ENCODE measurements around the gene ABCC4. TPM values are rescaled to one million over a fixed set of nuclear protein-coding genes. Genes with fewer than 3 reads are reported as not detected.

ABCC4 gene
- total RNA-seq, 1 donor from 2014 or later: 12.9 TPM

DNA sequence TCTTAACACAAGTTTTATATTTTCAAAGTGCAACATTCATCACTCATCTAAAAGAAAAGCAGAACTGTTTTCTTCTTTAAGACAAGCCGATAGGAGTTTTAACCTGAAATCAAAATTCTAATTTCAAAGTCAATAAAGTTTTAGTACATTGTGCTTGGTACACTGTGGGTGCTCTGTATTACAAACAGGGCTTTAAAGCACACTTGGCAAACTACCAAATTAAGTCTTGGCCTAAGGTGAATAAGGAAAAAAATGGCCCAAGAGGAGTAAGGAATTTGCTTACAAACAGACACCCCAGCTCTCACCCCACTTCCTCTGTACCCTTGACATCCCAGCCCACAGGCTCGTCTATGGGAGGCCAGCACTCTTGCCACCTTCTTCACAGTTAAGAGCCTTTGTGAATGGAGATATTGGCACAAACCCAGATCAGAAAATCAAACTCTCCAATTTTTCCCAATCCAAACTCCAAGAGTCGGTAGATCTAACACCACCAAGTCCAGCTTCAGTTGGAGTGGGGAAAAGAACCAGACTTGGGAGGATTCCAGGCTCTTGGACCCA lies 66.0 kb downstream of the ABCC4 start:
- DNase-seq (ENCODE audit: extremely low read depth, low read depth, low spot score): no peak

DNA sequence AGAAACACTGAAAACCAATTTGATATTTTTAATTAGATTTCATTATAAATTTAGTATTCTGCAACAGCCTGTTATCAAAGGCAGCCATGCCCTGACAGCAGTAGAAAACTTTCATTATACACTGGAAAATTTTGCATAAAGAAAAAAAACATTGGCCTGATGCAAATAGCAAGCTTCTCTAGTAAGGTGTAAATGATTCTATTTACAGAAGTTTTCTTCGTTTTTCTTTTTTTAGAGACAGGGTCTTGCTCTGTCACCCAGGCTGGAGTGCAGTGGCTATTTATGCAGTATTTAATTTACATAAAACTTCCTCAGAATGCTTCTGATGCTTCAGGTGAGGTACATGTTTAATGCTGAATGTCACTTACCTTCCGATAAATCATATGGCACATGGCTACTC lies 67.0 kb downstream of the ABCC4 start:
- DNase-seq (ENCODE audit: extremely low read depth, low read depth, low spot score): no peak

DNA sequence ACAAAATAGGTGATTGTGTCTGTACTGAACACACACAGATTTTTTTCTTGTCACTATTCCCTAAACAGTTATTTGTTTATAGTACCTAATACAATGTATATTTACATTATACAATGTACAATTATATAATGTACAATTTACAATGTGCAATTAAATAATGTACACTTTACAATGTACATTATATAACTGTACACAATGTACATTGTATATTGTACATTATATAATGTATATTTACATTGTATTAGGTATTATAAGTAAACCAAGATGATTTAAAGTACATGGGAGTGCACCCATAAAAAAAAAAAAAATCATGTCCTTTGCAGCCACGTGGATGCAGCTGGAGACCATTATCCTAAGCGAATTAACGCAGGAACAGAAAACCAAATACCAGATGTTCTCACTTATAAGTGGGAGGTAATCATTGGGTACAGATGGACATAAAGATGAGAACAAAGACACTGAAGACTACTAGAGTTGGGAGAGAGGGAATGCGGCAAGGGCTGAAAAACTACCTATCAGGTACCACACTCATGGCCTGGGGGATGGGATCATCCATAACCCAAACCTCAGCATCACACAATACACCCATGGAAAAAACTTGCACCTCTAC lies 68.1 kb downstream of the ABCC4 start:
- DNase-seq (ENCODE audit: extremely low read depth, low read depth, low spot score): no peak

DNA sequence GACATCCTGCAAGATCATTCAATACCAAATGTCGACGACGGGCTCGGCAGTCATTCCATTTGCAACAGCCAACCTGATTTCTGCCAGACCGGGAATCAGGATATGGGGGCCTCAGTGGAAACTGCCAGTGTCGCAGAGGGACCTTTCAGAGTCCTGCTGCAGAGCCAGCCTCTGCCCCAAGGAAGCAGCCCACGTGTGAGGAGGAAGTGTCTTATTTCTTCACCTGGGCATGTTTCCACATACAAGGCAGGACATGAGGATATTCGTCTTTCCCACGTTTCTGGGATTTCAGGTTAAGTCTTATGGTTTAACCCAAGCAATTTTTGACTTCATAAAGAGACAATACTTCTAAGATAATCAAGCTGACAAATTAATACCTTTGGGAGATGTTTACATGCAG lies 69.9 kb downstream of the ABCC4 start:
- DNase-seq (ENCODE audit: extremely low read depth, low read depth, low spot score): no peak

DNA sequence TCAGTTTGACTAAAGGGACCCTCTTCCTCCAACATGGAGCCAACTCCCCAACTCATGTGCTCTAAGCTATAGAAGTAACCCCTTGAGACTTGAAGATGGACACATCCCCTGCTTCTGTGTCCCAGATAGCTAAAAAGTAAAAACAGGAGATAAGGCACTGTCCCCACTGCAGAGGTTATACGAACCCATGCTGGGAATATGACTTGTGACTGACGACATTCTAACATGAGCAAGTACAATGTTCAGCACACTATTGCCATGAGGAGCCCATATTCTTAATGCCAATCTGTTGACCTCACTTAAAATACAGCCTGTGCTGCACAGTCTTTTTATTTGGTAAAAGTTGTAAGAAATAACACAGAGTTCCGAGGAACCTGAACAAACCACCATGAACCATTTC lies 71.4 kb downstream of the ABCC4 start:
- no peak for DNase-seq (ENCODE audit: extremely low read depth, low read depth, low spot score)

DNA sequence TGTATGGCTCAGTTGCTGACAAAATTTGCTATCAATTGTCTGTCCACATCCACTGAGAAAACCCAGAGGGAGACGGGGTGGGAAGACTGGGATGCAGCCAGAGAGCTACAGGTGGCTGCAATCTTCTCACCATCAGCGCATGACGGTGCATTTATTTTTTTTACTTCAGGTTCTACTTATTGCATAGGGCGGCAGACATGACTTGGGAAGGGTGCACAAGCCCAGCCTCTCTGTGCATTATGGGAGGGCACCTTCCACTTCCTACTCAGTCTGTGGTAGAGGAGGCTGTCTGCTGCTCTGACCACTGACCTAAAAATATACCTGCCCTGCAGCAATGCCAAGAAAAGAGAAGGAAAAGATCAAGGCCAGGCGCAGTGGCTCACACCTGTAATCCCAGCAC lies 73.1 kb downstream of the ABCC4 start:
- DNase-seq (ENCODE audit: extremely low read depth, low read depth, low spot score): no peak

DNA sequence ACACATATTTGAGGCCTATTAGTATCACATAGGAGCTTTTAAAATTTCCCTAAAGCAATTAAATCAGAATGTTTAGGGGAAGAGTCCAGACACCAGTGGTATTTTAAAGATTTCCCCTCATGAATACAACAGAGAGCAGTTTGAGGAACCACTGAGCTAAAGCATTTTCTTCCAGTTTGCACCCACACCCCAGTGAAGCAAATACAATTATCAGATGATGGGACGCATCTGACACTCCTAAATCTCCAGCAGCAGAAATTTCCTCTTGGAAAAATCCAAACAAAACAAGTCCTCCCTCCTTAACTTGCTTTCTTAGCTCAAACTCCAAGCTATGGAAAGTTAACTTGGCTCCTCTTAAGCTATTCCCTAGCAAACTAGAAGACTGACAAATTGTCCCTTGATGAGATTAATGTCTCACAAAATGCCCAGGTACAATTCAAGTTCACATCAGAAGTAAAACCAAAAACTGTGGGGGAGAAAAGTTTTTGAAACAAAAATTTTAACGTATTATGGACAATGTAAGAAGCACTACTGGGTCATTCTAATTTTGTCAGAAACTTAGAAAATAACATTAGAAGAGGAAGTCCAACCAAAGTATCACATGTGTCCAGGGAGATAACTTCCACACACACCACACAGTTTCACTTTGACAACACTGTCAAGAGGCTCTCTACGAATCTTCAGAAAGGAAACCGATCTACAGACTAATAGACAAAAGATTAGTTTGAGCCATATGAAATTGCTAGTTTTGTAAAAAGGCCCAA lies 74.1 kb downstream of the ABCC4 start:
- DNase-seq (ENCODE audit: extremely low read depth, low read depth, low spot score): no peak

DNA sequence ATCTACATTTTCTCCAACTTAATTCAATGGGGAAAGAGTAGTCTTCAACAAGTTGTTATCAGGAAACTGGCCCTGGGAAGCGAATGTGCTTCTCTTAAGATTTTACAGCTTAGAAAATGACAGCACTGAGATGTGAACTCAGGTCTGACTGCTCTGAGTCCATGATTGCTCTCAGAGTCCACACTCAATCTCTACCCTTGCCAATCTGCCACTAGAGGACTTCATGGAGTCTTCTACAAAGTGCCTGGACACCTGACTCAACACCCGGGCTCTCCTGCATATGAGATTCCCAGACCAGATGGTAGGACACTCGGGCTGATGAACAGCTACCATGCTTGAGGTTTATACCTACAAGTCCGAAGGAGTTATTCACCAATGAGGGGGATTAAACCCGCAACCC lies 74.8 kb downstream of the ABCC4 start:
- DNase-seq (ENCODE audit: extremely low read depth, low read depth, low spot score): no peak

DNA sequence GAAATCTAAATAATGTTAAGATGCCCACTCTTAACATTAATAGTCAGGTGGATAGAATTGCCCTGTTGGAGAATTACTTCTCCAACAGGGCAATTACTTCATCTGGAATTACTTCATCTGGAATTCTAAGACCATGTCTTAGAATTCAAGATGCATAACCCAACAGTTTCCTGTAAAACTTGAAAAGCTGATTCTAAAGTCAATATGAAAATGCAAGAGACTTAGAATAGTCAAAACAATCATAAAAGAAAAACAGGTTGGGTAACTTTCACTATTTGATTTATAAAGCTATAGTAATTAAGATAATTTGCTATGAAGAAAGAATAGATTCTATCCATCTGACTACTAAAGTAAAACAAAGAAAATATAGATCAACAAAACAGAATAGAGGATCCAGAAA lies 75.2 kb downstream of the ABCC4 start:
- DNase-seq (ENCODE audit: extremely low read depth, low read depth, low spot score): no peak

DNA sequence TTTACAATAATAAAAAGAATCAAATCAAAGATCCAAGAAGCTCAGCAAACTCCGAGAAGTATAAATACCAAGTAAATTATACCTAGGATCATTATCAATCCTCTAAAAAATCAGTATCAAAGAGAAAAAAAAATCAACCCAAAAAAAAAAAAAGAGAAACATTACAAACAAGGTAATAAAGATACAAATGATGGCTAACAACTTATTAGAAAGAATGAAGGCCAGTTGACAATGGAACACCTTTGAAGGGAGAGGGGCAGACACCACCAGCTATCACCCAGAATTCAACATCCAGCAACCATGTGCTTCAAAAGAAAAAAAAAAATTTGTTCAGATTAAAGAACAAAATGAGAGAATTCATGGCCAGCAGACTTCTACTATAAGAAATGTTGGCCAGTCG lies 77.2 kb downstream of the ABCC4 start:
- DNase-seq (ENCODE audit: extremely low read depth, low read depth, low spot score): no peak

DNA sequence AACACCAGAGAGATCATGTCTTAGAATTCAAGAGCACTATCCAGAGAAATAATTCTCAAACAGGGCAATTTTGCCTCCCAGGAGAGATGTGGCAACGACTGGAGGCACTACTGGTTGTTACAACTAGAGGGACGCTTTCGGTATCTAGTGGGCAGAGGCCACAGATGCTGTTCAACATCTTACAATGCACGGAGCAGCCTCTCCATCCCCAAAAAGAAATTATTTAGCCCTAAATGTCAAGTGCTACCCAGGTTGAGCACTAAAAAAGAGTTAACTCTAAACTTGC lies 78.6 kb downstream of the ABCC4 start:
- no peak for DNase-seq (ENCODE audit: extremely low read depth, low read depth, low spot score)

DNA sequence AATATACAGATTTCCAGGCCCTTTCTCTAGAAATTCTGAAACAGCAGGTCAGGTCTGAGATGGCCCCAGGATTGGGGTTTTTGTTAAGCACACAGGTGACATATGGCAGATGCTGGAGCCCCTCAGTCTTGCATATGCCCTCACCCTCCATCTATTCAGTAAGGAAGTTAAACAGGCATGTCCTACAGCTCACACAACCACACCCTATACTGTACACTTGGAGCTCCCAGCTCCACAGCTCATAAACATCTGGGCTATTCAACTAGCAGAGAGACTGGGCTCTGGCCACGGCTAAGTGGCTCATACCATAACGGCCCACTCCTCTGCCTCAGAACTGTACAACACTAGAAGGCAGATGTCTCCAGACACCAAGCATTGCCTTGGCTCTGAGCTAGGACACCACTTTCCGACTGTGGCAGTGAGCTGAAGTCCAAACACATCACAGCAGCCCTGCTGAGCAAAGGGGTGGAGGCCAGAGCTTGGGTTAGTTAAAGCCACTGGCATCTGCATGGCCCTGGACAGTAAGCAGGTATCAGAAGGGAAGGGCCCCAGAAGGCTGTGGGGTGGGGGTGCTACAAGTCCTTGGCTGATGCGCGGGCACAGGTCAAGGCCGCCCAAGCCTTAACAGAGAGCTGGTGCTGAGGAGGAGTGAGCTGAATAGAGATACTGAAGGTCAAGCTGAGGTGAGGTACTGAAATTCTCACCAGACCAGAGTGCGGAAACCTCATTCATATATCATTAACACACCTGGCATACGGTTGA lies 79.1 kb downstream of the ABCC4 start:
- DNase-seq (ENCODE audit: extremely low read depth, low read depth, low spot score): no peak

DNA sequence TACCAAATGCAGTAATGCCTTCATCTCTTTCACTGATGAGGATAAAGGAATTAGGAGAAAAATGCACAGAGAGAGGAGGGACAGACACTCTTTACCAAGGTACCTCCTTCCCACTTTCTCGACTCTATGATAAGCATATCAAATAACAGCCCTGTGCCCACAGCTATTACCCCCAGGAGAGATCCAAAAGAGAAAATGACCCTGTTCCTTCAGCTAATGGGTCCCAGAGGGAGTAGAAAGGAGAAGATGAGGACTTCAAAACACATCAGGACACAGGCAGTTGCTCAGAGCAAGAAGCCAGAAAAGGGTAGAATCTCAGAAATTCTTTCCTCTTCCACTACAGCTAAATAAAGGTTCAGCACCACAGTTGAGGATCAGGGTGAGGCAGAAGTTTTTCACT lies 80.6 kb downstream of the ABCC4 start:
- no peak for DNase-seq (ENCODE audit: extremely low read depth, low read depth, low spot score)

DNA sequence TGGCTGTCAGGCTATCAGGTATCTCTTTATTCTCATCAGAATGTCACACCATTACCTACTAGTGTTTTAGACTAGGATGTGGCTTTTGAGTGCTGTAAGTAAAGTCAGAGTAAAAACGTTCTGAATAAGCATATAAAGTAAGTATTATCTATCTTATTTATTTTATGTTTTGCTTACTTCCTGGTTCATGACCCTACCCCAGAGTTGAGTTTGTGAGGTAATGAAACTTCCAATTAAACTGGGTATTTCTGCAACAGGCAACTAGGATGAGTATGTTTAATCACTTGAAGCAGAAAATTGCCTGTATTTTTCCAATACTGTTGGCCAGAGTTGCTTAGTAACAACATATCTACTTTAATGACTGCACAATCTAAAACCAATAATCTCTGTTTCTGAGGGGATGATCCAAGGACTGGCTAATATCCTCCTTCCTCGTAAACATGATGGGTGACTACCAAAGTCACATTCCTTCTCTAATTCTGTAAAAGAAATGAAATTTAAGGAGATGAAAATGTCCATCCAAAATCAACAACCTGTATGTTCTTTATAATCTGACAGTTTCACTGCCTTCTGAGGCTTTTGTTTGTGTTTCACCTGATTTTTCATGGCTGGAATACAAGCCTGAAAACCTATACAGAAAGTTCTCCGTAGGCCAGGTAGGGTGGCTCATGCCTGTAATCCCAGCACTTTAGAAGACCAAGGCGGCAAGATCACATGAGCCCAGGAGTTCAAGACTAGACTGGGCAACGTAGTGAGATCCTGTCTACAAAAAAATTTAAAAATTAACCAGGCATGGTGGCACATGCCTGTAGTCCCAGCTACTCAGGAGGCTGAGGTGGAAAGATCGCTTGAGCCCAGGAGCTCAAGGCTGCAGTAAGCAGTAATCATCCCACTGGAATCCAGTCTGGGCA lies 83.1 kb downstream of the ABCC4 start:
- DNase-seq (ENCODE audit: extremely low read depth, low read depth, low spot score): no peak

DNA sequence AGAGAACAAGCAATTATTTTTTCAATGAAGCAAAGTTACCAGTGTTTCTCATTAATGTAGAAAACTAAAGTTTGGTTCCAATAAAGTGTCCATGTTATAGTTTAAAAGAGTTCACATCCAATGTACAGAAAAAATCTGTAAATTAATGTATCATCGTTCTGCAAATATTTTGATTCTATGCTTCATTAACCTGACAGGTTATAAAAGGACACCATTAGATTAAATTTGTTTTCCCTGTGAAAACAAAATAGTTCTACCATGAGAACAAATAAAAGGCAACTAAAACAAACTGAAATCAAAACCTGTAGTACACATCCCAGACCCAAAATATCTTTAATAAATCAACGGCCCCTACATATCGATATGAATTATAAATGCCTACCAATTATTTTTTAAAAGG lies 85.1 kb downstream of the ABCC4 start:
- DNase-seq (ENCODE audit: extremely low read depth, low read depth, low spot score): no peak

DNA sequence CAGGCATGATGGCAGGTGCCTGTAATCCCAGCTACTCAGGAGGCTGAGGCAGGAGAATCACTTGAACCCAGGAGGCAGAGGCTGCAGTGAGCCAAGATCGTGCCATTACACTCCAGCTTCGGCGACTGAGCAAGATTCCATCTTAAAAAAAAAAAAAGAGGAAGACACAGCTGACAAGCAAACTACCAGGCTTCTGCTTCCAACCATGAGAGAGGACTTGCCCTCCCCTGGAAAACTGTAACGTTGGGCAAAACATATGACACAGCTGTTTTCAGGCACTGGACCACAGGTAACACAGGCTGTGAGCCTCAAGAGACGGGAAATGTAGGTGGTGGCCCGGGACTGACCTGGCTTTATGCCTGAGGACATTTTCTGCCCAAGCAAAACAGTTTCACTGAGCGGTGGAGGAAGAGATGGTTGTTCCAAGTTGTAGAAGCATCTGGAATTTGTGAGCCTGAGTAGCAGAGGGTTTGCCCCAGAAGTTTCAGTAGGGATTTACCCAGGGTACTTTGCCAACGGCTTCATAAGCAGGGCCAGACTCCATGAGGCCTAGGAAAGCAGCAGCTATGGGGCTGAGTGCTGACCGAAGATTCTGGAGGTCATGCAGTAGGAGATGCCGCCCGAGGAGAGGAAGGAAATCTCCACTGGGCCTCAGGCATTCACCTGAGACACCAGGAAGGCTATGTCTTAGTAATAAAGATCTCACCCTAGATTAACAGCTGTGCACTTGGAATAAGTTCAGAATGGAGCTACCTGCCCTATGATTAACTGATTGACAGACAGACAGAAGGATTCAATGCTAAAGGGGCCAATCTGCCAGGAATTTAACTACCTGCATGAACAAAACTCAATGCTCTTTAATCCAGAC lies 88.0 kb downstream of the ABCC4 start:
- DNase-seq (ENCODE audit: extremely low read depth, low read depth, low spot score): no peak

DNA sequence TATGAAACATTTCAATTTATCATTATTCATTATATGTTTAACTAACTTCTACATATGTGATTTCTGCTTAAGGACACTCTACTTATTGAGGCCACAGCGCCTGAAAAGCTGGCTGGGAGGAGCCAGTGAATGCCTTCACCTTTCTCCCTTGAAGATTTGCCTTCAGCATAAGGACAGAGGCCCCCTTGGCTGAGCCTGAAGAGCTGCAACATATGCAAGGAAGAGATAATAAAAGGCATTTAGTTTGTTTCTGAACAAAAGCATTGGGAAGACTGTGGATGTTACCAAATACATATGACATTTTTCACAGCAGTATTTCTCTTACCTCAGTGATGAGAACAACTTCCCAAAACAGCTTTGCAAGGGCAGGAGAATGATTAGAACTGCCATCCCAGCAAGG lies 92.1 kb downstream of the ABCC4 start:
- DNase-seq (ENCODE audit: extremely low read depth, low read depth, low spot score): no peak

DNA sequence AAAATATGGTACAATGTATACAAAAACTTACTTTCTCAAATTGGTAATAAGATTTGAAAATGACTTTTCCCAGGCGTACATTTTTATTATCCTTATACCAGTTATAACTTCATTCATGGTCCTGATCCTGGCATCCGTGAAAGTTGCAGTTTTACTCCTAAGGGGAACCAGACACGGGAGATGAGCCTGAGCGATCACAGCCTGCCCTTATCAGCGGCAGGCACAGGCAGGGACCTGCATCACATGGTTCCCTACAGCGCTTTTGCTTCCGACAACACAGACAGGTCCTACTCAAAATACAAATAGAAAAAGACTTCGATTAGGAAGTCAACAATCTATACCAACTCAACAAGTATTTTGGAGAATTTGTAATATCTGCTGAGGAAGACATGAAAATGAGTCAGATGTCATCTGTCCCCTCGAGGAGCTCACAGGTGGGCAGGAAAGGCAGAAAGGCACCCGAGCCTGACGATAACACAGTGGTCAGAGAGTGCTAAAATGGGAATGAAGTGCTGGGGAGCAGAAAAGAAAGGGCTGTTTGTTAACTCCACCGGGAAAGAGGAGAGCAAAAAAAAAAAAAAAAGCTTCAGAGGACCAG lies 93.4 kb downstream of the ABCC4 start:
- DNase-seq (ENCODE audit: extremely low read depth, low read depth, low spot score): no peak

DNA sequence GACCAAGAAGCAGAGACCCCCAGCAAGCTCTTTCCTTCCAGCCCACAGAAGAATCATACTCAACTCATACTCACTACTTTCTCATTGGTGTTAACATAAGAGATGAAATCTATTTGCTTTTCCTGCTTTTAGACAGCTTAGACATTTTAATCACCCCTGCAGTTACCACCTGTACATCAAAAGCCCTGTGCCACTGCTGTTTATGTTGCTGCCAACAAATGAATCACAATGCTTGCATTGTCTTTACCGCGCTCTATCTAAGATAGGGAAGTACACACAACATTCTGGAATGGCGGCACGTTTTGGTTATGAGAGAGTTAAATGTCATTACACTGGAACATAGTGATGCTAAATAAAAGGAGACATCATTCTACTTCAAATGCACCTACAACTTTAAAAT lies 95.1 kb downstream of the ABCC4 start:
- DNase-seq (ENCODE audit: extremely low read depth, low read depth, low spot score): no peak

Data from glomerular endothelial cell (primary cell).